GM21390 (cell line): ENCODE data around the gene TNS3.

ENCODE experiments used
- ATAC-seq: cut with Tn5 transposase; IDR thresholded peaks from one replicate; pipeline ENCODE4 v1.9.1; 2021; ENCODE audit not compliant: unreplicated experiment

Gene TNS3

DNA sequence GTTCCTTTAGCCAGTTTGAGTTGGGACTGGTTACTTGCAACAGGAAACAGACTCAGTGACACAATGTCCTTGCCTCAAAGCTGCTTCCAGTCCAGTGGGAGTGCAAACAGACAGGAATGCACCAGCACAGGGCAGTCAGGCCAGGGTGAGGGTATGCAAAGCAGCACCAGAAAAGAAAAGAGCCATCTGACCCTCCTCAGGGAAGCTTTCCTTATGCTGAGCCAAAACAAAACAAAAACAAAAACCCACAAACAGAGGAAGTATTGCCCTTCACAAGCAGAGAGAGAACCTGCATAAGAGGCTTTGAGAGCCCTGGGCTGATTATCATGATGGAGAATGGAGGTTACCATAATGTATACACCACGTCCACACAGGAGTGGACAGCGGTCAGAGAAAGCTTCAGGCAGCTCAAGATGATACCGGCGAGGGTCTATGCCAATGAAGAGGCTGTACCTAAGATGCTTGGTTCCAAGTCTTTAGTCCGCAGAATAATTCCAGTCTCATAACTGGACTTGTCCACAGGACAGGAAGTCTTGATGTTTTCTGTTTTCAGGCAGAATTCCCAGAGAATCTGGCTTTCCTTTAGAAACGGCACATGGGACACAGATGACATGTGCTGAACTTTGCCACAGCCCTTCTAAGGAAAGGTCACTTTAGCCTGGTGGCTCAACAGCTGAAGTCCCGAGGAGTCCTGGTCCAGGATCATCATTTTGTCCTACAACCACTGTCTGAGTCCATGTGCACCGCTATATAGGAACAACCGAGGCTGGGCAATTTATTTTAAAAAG is 263.3 kb downstream of the TNS3 start:
- peak; percentile 76 for ATAC-seq

DNA sequence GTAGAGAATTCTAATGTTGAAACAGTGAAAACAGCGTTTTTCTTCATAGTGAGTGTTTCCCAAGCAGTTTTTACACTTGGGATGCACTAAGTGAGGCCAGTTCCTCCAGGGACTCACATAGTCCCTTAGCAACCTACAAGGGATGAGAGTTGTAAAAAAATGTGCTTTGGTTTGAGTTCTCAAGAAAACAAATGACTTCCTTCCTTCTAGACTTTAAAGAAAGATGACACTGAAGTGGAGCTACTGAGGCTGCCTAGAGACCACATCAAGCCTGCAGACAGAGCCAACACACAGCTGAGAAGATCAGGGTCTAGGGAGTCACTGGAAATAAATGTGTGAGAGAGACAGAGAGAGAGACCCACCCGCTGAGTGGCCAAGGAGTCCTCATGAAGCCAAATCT is 264.4 kb downstream of the TNS3 start:
- ATAC-seq, result no peak

DNA sequence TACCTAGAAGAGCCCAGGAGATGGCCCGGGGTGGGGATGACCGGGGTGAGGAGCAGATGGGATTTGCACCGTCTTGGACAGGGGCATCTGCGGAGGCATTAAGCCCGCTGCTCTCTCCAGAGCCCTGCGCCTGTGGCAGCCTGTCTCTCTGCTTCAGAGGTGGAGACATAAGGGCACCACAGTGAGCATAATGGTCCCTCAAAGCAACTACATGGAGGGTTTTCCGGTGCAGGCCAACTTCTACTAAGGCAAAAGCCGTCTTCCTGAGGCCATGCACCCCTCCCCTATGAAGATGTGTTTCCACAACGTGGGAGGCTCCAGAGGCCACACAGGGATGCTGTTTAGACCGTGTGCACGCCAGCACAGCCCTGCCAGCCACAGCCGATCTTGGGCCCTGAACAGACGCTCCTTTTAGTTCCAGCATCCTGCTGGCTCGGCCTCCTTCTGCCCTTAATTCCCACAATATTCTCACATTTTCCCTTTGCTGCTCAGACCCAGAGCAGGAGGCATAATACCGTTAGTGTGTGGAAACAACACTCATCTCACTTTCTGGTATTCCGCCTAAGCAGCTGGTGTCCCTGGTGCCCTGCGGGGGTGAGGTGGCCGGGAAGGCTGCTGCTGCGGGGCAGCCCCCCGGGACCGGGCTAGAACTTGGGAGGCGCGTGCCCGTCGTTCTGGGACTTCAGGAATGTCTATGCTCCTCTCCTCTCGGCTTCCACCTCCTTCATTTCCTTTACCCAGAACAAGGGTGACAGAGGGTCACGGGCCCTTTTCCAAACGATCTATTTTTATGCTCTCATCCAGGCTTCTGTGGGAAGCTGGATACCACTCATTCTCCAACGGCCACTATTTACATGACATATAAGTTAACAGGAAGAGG is 266.9 kb downstream of the TNS3 start:
- ATAC-seq, result no peak

DNA sequence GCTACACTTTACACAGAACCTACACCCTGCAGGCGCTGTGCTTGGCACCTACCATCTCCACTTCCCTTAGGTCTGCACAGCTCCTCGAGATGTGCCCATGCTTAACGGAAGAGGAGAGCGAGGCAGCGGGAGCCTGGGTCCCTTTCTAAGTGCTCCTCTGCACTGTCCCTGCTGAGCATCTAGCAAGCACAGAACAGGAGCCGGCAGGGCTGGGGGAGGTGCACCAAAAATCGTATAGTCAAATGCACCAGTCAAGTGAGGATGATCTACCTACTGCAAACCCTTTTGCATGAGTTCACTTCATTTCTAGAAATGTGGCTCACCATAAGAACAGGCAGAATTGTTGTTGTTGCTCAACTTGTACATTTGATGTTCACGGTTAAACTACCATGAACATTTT is 267.7 kb downstream of the TNS3 start:
- ATAC-seq, result no peak

DNA sequence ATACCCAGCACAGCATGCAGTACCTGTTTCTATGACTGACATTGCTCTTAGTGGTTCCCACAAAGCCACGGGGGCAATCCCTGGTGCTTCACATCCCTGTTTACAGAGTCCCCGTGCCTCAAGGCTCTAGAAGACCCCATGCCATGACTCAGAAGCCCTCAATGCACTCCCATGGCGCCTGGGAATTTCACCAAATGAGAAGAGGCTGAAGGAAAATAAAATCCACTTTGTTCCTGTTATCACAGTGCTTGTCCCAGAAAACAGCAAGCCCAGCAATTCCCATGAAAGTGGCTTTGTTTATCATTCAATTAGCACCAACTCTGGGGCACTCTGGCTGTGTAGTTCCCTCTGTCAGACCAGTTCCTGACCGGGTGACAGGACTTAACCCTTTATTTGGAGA is 268.3 kb downstream of the TNS3 start:
- no peak for ATAC-seq

DNA sequence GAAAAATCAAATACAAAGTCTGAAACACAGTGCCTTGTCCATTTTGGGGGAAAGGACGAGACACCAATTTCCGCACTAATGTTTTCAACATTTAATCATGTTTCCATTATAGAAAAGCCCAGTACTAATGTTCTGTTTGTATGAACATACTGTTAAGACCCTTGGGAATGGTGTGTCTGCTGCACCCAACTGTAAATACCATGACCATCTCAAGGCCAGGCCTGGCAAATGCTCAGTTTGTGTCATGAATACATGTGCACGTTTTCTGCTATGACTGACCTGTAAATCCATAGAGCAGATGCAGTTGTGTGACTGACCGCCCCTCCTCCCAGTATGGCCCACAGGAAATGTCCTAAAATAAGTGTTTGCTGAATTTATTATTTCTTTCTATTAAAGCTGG is 270.0 kb downstream of the TNS3 start:
- ATAC-seq, result no peak

DNA sequence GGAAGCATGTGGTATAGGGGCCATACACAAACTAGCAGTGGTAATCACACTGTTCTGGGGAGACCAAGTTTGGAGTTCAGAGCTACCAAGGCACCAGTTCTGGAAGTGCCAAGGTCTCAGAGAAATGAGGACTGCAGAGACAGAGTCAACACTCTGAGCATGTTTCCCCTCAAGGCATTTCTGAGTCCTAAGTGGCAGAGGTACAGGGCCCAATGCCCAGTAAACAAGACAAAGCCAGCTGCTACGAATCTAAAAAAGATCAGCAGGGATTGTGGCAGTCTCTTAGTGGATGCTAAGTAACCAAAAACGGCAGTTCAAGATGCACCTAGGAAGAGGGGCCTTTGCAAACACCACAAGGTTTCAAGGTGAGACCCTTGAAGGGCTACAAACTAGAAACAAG is 271.9 kb downstream of the TNS3 start:
- ATAC-seq, result no peak

DNA sequence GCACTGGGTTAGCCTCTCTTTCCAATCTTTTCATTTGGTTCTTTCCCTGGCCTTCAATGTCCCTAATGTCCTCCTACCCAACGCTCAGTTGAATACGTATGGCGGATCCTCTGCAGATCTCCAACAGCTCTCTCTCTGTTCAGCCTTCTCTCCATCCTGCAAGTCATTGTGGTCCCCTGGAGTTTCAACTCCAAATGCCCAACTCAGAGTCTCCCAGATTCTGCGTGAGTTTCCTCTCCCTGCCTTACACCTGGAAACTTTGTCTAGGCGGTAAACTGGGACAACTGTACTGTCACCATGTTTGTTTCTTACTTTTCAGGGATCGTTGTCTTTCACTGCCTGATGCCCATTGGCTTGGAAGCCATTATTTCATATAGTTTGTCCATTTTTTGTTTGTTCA is 273.1 kb downstream of the TNS3 start:
- no peak for ATAC-seq

DNA sequence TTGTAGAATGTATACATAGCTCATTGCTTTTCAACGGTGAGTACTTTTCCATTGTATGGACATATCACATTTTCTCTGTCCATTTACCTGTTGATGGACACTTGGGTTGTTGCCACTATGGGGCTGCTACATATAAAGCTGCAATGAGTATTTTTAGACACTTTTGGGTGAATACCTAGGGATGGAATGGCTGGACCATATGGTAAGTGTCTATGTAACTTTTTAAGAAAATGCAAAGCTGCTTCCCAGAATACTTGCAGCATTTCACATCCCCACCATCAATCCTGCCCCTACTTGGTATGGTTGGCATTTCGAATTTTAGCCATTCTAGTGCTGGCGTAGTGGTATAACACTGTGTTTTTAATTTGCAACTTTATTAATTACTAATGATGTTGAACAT is 274.6 kb downstream of the TNS3 start:
- ATAC-seq, result no peak

DNA sequence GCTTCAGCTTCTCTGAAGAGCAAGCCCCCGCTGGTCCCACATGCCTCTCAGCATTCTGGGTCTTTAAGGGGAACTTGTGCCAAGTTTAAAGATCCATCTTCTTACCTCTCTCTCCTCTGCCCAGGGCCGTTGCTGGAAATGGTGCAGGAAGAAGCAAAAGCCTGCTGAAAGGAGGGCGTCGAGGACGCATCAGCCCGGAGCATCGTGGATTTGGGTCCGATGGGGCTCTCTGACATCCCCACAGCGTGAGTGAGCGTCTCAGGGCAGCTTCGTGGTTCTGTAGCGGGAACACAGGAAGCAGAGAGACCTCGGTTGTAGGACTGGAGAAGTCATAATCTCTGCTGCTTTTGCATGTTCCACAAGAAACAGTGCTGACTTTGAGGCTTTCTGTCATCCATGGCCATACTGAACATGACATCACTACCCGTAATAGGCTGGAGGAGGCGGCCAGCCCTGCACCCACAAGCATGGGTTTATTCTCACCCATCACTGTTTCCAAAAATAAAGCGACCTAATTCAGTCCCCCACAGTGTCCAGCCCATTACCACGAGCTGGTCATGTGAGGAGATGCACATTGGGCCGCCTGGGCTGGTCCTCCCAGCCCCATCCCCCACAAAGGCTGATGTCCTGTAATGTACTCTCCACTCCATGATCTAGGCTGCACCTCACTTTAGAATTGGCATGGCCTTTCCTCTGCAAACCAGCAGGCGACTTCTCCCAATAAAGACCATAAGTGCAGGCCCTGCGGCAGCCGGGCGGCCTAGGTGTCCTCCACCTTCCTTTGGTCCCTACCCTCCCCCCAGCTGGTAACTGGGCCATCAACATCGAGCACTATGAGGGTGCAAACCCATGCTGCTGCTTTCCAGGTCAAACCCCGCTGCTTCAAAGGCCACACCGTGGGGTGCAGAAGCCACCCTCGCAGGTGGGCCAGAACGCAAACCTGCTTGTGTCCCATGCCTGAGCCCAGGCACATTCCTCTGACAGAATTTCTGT is 276.9 kb downstream of the TNS3 start:
- ATAC-seq, result no peak

DNA sequence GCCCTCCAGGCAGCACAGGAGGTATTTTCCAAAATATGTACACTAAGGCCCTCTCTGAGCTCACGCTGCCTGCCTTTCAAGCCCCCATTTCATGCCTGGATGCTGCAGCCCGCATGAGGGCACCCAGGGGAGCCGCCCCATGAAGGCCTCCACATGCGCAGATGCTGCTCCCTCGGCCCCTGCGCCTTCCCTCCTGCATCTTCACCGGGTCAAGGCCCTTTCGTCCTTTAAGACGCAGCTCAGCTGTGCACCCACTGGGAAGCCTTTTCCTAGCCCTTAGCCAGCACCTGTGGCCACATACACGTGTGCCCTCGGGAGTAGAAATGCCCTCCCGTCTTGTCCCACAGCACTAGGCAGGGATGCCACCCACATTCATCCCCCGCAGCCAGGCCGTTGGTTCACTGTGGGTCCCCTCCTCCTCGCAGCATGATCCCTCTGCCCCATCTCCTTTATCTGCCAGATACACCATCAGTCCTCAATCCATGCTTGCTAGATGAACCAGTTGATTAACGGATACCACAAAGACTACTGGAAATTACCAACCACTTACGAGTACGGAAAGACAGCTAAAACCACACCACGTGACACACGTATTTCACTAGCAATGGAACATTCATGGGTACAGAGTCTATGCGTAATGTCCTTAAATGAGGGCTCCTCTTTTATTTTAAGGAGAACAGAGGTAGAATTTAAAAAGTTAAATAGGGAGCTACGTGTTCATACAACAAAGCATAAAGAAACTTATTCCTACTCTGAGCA is 278.0 kb downstream of the TNS3 start:
- no peak for ATAC-seq

DNA sequence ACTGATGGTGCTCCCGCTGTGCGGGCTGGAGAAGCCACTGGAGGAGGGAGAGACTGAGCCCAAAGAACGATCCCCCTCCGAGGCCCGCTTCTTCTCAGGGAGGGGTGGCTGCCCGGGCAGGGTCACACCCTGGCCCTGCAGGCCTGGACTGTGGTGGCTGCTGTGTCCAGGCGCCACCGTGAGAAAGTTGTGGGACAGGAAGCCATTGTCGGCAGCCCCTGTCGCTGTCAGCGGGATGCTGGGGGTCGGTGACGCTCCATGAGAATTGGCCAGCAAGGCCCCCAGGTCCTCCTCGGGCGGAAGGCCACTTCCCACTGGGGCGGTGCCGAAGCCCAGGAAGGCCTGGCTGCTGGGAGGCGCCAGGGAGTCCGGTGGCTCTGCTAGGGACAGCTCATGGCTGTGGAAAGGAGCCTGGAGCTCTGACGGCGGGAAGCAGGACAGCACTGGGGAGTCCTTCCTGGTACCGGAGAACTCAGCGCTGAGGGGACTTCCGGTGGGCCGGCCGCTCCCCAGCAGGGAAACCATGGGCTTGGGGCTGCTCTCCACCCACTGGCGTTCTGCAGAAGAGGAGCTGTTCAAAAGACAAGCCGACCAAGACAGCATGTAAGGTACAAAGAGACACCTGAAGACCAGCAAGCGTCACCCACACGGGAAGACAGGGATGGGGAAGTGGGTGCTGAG is 278.8 kb downstream of the TNS3 start:
- ATAC-seq, result no peak

DNA sequence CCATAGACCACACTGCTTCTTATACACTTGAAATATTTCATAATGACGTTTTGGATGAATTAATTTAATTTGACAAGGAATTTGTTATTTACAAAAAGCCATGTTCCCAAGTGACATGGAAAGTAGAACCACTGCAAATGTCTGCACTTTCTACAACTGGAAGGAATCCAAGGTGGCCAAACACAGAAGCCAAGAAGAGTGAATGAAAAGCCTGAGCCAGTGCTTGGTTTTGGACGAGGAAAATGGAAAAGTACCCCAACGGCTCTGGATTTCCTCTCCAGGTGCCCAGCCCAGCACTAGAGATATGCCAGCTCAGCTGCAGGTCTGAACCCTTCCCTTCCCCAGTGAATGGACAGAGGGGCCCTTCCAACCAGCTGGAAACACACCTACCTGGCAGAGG is 279.4 kb downstream of the TNS3 start:
- no peak for ATAC-seq

DNA sequence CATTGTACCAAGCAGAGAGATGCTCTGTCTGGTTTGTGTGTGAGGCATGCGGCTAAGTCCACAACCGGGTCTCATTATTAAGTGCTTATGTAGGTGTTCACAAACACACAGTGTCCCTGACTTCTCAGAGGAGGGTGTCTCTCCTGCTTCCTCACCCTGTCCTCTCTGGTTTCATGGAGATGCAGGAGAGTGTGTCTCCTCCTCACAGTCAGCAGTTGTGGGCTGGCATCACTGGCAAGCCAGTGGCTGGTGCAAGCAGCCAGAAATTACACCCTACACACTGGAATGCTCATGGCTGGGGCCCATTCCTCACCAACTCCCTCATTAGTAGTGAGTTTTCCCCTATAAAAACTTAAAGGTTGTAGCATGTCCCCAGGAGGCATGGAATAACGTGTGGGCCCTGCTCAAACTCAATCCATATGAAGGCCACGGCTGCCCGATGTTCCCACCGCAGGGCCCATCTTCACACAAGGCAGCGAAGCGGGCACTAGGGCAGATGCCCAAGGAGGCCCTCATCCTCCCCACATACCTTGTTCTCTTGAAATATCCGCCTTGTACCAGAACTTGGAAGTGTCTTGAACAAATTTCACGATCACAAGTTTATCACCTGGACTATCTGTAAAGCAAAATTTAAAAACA is 280.1 kb downstream of the TNS3 start:
- no peak for ATAC-seq

DNA sequence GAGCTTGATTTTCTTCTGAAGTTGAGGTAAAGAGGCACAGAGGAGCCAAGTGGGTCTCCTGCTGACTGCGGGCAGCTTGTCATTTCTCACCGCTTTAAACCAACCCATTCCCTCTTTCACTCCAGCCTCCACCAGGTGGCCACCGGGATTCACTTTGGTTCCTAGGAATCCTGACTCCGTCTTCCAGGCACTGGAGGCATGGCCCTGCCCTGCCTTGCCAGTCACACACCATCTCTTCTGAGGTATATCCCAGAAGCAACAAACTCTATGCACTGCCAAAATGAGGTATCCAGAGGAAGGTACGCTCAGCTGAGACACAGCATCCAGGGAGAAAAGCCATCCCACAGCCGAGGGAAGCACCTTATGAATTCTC is 280.8 kb downstream of the TNS3 start:
- no peak for ATAC-seq

DNA sequence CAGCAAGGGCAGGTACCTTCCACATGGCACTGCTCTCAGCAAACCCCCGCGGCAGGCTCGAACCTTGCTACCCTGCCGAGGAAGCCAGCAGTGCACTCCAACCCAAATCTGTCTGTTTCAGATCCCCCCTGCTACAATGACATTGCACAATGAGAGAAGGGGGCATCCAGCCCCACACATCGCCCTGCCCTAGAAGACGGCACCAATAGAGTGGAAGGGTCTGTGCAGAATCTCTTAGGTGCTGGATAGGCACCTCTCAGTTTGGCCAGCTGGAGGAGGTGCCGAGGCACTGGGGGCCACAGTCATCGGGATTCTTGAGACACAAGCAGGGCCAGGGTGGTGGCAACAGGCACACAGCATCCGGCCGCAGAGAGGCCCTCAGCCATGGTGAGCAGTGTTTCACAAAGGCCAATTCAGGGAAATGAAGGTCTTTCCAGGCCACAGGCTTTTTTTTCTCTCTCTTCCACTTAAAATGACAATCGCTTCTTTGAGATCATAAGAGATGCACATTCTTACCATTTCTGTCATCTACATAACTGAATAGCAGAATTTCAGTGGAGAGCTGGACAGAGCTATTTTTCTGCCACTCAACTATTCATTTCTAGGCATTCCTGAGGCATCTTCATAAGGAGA is 281.3 kb downstream of the TNS3 start:
- no peak for ATAC-seq

DNA sequence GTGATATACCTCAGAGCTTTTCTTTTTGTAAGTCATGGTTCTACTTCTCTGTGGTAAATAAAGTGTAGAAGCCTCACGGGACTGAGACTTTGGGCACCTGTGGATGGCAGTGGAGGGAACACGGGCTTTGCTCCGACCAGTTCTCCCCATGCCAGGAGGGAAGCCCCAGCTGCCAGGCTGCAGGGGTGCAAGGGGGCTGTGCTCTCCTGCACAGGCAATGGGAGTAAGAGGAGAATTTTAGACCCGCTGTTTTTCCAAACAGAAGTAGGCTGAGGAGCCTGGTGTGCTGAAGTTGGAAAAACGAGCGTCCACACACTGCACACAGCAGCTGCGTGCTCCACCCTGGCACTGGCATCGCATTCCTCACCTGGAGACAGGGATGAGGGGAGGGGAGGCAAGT is 282.4 kb downstream of the TNS3 start:
- no peak for ATAC-seq

DNA sequence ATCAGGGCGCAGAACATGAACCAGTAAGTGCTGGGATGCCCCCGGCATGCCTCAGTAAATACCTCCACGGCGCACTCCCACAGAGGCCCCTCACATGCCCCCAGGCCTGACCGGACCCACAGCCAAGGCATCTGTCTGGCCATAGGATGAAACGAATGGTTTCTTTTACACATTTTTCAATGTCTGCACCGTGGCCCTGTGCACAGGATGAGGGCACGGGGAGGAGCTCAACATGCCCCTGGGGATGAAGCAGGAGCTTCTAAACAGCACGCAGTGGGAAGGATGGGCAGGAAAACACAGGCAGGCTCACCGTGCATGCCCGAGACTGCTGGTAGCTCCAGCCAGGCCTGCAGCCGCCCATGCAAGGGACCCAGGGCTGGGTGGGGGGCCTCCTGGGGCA is 283.3 kb downstream of the TNS3 start:
- no peak for ATAC-seq

DNA sequence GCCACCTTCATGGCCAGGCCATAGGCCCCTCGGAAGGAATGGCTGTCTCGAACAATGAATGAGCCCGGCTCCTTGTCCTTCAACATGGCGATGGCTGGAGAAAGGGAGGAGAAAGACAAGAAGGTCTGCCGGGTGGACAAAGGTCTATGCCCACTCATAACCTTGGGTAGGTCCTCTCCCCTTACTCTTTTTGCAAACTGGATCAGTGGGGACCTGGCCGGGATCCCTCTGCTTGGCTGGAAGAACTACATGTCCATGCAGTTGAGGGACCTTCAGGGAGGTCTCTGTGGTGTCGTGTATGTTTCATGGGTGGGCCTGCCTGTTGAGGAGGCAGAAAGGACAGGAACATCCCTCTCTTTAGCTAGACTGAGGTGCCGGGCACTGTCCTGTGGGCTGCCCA is 284.8 kb downstream of the TNS3 start:
- no peak for ATAC-seq
